ENCODE results near the gene BFSP1.
A peak's percentile ranks its signal among the peaks of the same experiment; 100 is the strongest.

Gene BFSP1

GRCh38 chr20:17480696-17481095, 50.5 kb downstream of the BFSP1 start:
- H3K4me3 ChIP-seq, result no peak overlapping the region
- H3K27ac ChIP-seq, result no peak overlapping the region
- peak; percentile 52 for DNase-seq (ENCODE audit: low spot score)
- TF ChIP-seq CTCF (IDR thresholded peaks at IDR 0.05), result no peak

- no peak overlapping the region for H3K4me3 ChIP-seq
- DNase-seq (ENCODE audit: low spot score), result no peak
- no peak for TF ChIP-seq CTCF (IDR thresholded peaks at IDR 0.05)
- H3K27ac ChIP-seq, result no peak overlapping the region
Observed at GRCh38 chr20:17479063-17479657, 52.0 kb downstream of the BFSP1 start.

- no peak for TF ChIP-seq CTCF (IDR thresholded peaks at IDR 0.05)
- Histone ChIP-seq H3K4me3 (no peak overlapping the region), H3K27ac (no peak overlapping the region)
- no peak for DNase-seq (ENCODE audit: low spot score)
Observed at GRCh38 chr20:17473659-17474058, 57.5 kb downstream of the BFSP1 start.

- no peak for DNase-seq (ENCODE audit: low spot score)
- H3K4me3 ChIP-seq, result no peak overlapping the region
- no peak overlapping the region for H3K27ac ChIP-seq
- TF ChIP-seq CTCF (IDR thresholded peaks at IDR 0.05), result no peak
Observed at GRCh38 chr20:17471606-17472187, 59.5 kb downstream of the BFSP1 start.

- no peak for DNase-seq (ENCODE audit: low spot score)
- H3K4me3 ChIP-seq, result no peak overlapping the region
- no peak for TF ChIP-seq CTCF (IDR thresholded peaks at IDR 0.05)
- no peak overlapping the region for H3K27ac ChIP-seq
Observed at GRCh38 chr20:17470973-17471372, 60.2 kb downstream of the BFSP1 start.

GRCh38 chr20:17470521-17470920, 60.7 kb downstream of the BFSP1 start:
- no peak for TF ChIP-seq CTCF (IDR thresholded peaks at IDR 0.05)
- Histone ChIP-seq H3K27ac (no peak overlapping the region), H3K4me3 (no peak overlapping the region)
- DNase-seq (ENCODE audit: low spot score), result no peak
